ENCODE measurements around the gene GALNS. TPM values are rescaled to one million over a fixed set of nuclear protein-coding genes. Genes with fewer than 3 reads are reported as not detected.

Gene GALNS
- total RNA-seq, 2 experiments from 2014 or later = 18.4 to 19.7 TPM

- Histone ChIP-seq H3K4me1 (ENCODE audit: insufficient read depth, low read length) (no peaks in the 10 kb centered on the region), H3K9me3 (ENCODE audit: control insufficient read depth in 1 of 2, insufficient read depth in 1 of 2, low read length in 2 of 2) (peaks cover 0 to 9% of the 10 kb centered on the region in 2 experiments), H3K4me3 (ENCODE audit: low read length) (no peak overlapping the region), H3K27me3 (ENCODE audit: control insufficient read depth in 1 of 2, insufficient read depth in 2 of 2, low read length in 2 of 2) (no peaks in the 10 kb centered on the region), H3K36me3 (ENCODE audit: insufficient read depth, low read length) (no peaks in the 10 kb centered on the region), H3K27ac (ENCODE audit: low read depth in 1 of 2, low read length in 2 of 2) (no peak overlapping the region)
- Mint-ChIP-seq H3K4me1 (ENCODE audit: low read depth) (no peaks in the 10 kb centered on the region), H3K4me3 (no peak overlapping the region), H3K27ac (no peak overlapping the region), H3K27me3 (no peaks in the 10 kb centered on the region), H3K9me3 (no peaks in the 10 kb centered on the region), H3K36me3 (ENCODE audit: low read depth) (no peaks in the 10 kb centered on the region)
- CTCF ChIA-PET = no interaction called here
- DNase-seq = no peak
- intact Hi-C loops (cut with DNase I, micrococcal nuclease) = no loop called here
- TF ChIP-seq CTCF (IDR thresholded peaks at IDR 0.05) = no peak
- ATAC-seq (ENCODE audit: poor library complexity) = no peak
- POLR2A ChIA-PET = no interaction called here
Observed at GRCh38 chr16:88888461-88889387, 32.0 kb upstream of the GALNS start.

GRCh38 chr16:88888057-88888456 lies 31.3 kb upstream of the GALNS start:
- no peak for ATAC-seq (ENCODE audit: poor library complexity)
- ChIA-PET CTCF (no interaction called here), POLR2A (no interaction called here)
- Histone ChIP-seq H3K27ac (ENCODE audit: low read depth in 1 of 2, low read length in 2 of 2) (no peak overlapping the region), H3K27me3 (ENCODE audit: control insufficient read depth in 1 of 2, insufficient read depth in 2 of 2, low read length in 2 of 2) (no peaks in the 10 kb centered on the region), H3K4me1 (ENCODE audit: insufficient read depth, low read length) (no peaks in the 10 kb centered on the region), H3K4me3 (ENCODE audit: low read length) (no peak overlapping the region), H3K36me3 (ENCODE audit: insufficient read depth, low read length) (no peaks in the 10 kb centered on the region), H3K9me3 (ENCODE audit: control insufficient read depth in 1 of 2, insufficient read depth in 1 of 2, low read length in 2 of 2) (peaks cover 0 to 9% of the 10 kb centered on the region in 2 experiments)
- H3K9me3 Mint-ChIP-seq = no peaks in the 10 kb centered on the region
- H3K27ac Mint-ChIP-seq = no peak overlapping the region
- intact Hi-C loops (cut with DNase I, micrococcal nuclease) = no loop called here
- no peak for TF ChIP-seq CTCF (IDR thresholded peaks at IDR 0.05)
- DNase-seq = no peak
- H3K27me3 Mint-ChIP-seq = no peaks in the 10 kb centered on the region
- H3K4me1 Mint-ChIP-seq (ENCODE audit: low read depth) = no peaks in the 10 kb centered on the region
- H3K4me3 Mint-ChIP-seq = no peak overlapping the region
- H3K36me3 Mint-ChIP-seq (ENCODE audit: low read depth) = no peaks in the 10 kb centered on the region

- peaks cover 6% of the 10 kb centered on the region for H3K4me1 ChIP-seq (ENCODE audit: insufficient read depth, low read length)
- ATAC-seq (ENCODE audit: poor library complexity) (no peak), DNase-seq (no peak)
- H3K4me3 Mint-ChIP-seq = no peak overlapping the region
- ChIA-PET CTCF (no interaction called here), POLR2A (no interaction called here)
- no peak overlapping the region for H3K4me3 ChIP-seq (ENCODE audit: low read length)
- H3K27me3 ChIP-seq (ENCODE audit: control insufficient read depth in 1 of 2, insufficient read depth in 2 of 2, low read length in 2 of 2) = no peaks in the 10 kb centered on the region
- H3K4me1 Mint-ChIP-seq (ENCODE audit: low read depth) = no peaks in the 10 kb centered on the region
- no peak for TF ChIP-seq CTCF (IDR thresholded peaks at IDR 0.05)
- H3K36me3 Mint-ChIP-seq (ENCODE audit: low read depth) = no peaks in the 10 kb centered on the region
- no peaks in the 10 kb centered on the region for H3K36me3 ChIP-seq (ENCODE audit: insufficient read depth, low read length)
- H3K27me3 Mint-ChIP-seq = no peaks in the 10 kb centered on the region
- H3K9me3 Mint-ChIP-seq = no peaks in the 10 kb centered on the region
- H3K9me3 ChIP-seq (ENCODE audit: control insufficient read depth in 1 of 2, insufficient read depth in 1 of 2, low read length in 2 of 2) = peaks cover 0 to 9% of the 10 kb centered on the region in 2 experiments
- H3K27ac Mint-ChIP-seq = no peak overlapping the region
- no peak overlapping the region for H3K27ac ChIP-seq (ENCODE audit: low read depth in 1 of 2, low read length in 2 of 2)
- intact Hi-C loops (cut with DNase I, micrococcal nuclease) = no loop called here
Observed at GRCh38 chr16:88886845-88887521, 30.2 kb upstream of the GALNS start.
